22Rv1 (cell line): ENCODE results near the gene REG1A.

Source experiments
- H3K27ac ChIP-seq: fragments of 450-650 bp; 2 replicates; pipeline ENCODE4 v1.5.1; 2017
- ZFX ChIP-seq: fragments of 450-650 bp; IDR thresholded peaks from 2 replicates; pipeline ENCODE4 v1.6.1; 2017; ENCODE audit warnings: antibody characterized with exemption, borderline replicate concordance
- TF ChIP-seq, protein P1 (sequence below): fragments of 450-650 bp; IDR thresholded peaks from 2 replicates; pipeline ENCODE4 v1.5.1; 2017; ENCODE audit warnings: mild to moderate bottlenecking

Gene REG1A, protein sequence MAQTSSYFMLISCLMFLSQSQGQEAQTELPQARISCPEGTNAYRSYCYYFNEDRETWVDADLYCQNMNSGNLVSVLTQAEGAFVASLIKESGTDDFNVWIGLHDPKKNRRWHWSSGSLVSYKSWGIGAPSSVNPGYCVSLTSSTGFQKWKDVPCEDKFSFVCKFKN

DNA sequence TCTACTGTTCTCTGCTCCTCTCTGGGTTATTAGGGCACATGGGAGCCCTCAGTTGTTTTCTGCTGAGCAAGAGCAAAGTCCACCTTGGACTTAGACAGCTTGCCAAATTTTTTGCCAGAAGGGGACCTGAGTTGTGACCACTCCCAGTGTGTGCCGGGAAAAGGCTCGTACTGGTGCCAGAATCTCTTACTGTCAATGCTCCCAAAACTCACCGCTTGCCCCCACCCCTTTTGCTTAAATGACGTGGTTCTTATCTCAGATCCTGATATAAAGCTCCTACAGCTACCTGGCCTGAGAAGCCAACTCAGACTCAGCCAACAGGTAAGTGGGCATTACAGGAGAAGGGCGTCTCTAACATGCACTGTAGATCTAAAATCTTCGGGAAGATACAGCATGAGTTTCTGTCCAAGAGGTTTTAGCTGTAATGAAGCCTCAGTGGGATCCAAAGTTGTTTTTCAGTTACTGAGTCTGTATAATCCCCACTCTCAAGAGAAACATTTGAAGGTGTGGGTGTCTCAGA, at the start of gene REG1A:
Gene REG1A, plus strand, starts transcription at position 295 of the 520 bp plus-strand sequence. CDS start 374 bp downstream, outside the sequence.
- no peak within 1 kb of the TSS for H3K27ac ChIP-seq
- TF ChIP-seq, protein P1, sequence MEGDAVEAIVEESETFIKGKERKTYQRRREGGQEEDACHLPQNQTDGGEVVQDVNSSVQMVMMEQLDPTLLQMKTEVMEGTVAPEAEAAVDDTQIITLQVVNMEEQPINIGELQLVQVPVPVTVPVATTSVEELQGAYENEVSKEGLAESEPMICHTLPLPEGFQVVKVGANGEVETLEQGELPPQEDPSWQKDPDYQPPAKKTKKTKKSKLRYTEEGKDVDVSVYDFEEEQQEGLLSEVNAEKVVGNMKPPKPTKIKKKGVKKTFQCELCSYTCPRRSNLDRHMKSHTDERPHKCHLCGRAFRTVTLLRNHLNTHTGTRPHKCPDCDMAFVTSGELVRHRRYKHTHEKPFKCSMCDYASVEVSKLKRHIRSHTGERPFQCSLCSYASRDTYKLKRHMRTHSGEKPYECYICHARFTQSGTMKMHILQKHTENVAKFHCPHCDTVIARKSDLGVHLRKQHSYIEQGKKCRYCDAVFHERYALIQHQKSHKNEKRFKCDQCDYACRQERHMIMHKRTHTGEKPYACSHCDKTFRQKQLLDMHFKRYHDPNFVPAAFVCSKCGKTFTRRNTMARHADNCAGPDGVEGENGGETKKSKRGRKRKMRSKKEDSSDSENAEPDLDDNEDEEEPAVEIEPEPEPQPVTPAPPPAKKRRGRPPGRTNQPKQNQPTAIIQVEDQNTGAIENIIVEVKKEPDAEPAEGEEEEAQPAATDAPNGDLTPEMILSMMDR = no peak
- no peak for TF ChIP-seq ZFX

DNA sequence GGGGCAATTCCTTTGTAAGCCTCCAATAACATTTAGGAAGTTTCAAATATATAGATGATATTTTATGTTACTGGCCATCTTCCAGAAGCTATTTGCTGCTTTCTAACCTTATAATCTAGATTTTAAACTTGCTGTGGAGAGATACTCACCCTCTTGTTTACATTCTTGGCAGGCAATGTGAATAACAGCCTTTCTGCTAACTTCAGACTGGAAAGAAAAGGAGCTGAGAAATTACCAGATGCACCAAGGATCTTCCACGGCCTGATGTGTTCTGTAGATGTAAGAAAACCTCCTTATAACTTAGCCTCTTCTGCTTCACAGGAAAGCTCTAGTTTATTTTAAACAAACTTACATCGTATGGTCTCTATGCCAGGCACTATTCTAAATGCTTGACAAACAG, 49.2 kb upstream of the REG1A start:
- TF ChIP-seq, protein P1 = no peak
- no peak for TF ChIP-seq ZFX
- no peak overlapping the region for H3K27ac ChIP-seq

DNA sequence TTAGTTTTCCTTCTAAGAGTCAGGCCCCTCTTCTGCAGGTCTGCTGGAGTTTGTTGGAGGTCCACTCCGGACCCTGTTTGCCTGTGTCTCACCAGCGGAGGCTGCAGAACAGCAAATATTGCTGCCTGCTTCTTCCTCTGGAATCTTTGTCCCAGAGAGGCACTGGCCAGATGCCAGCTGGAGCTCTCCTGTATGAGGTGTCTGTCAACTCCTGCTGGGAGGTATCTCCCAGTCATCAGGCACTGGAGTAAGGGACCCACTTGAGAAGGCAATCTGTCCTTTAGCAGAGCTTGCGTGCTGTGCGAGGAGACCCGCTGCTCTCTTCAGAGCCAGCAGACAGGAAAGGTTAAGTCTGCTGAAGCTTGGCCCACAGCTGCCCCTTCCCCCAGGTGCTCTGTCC, 37.3 kb upstream of the REG1A start:
- no peak overlapping the region for H3K27ac ChIP-seq
- TF ChIP-seq, protein P1 = no peak
- TF ChIP-seq ZFX = no peak

DNA sequence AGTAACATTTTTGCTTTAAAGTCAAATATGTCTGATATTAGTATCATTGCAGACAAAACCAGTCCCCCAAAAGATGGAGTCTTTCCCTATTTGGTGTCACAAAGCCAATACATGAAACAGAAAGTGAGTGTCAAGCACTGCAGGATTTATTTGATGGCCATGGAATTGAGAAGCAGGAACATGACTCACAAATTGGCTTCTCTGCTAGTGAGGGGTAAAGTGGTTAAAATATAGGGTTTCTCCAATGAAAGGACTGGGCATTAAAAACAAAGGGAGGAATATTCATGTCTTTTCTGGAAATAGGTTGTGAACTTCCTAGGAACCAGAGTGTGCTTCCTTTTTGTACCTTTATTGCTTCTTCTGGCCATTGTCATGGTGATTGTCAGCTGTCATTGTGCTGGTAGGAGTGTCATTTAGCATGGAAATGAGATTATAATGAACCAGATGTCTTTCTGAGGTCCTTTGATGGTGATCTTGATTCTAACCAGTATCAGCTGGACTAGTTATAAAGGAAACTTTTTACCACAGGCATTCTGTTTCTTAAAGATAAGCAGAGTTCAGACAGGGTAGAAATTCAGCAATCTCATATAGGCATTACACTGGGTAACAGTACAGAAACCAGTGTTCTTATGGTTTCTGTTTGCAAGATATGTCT, 36.6 kb upstream of the REG1A start:
- H3K27ac ChIP-seq = no peak overlapping the region
- no peak for TF ChIP-seq ZFX
- TF ChIP-seq, protein P1 = no peak

DNA sequence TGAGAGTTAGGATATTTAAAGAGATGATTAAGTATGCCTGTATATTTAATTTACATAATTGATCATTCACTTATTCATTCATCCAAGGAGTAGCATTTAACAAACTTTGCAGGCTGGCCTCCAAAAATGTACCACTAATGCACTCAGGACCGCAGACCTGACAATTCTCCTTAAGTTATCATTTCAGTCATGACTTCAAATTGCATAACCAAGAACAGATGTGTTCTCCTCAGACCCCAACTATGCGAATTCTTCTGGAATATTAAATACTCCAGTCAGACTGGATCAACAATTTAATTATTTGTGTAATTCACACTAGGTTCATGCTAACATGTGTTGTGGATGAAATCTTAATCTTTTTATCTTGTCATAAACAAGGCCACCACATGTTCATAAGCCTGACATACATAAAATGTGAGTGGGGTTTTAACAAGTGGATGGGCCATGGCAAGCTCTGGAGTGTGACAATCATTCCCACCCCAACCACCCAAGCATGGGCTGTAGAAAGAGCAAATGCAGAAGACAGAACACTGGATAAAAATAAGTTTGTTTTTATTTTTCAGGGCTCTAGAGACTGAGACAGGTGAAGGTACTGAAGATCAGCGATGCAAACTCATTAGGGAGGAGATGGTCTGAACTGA, 35.7 kb upstream of the REG1A start:
- TF ChIP-seq, protein P1 = no peak
- no peak for TF ChIP-seq ZFX
- H3K27ac ChIP-seq = no peak overlapping the region

DNA sequence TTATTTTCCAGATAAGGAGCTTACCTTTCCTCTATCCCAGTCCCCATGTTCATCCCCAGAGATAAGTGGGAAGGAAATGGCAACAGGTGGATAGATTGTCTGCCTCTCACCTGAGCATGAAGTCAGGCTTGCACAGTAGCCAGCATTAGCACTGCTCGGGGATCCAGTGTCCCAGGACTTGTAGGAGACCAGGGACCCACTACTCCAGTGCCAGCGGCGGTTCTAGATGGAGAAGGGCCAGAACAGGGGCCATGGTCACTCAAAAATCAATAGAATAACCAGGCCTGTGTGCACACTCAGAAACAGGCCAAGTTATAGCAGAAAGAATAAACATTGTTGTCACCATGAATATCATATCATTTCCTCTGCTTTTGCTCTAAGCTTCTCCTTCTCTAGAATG, 34.9 kb upstream of the REG1A start:
- H3K27ac ChIP-seq = no peak overlapping the region
- TF ChIP-seq, protein P1 = no peak
- TF ChIP-seq ZFX = no peak

DNA sequence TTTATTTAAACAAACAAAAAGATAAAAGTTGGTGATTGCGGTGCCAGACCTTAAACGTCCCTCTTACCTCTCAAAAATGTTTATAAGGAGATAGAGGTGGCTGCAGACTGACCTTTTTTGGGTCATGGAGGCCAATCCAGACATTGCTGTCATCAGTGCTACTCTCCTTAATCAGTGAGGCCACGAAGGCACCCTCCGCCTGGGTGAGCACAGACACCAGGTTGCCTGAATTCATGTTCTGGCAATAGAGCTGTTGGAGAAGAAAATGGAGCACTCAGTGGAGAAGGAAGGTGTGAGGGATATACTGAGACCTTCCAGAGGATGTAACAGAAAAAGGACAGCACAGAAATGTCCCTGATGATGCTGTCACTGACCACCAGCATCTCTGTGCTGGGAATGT, 34.0 kb upstream of the REG1A start:
- H3K27ac ChIP-seq = no peak overlapping the region
- TF ChIP-seq, protein P1 = no peak
- no peak for TF ChIP-seq ZFX
